ENCODE measurements around the gene COL4A1.

The COL4A1 gene

DNA sequence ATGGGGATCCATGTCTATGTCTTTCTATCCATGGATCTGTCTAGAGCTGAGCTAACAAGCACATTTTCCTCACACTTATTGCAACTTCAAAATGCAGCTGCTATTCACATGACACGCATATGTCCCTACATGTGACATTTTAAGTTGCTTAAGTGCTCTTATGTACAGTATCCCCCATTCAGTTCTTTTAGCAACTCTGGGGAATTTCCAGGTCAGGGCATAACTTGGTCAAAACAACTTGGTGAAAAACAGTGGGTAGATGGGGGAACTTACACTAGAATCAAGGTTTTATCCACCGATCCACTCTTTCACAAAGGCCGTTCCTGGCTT is 73.0 kb downstream of the COL4A1 start:
- Histone ChIP-seq H3K36me3 (ENCODE audit: insufficient read depth) (no peaks in the 10 kb centered on the region), H2AFZ (ENCODE audit: low read depth) (no peak overlapping the region), H3K4me1 (ENCODE audit: low read depth, poor library complexity, severe bottlenecking) (no peaks in the 10 kb centered on the region), H3K4me2 (no peak overlapping the region), H3K27me3 (ENCODE audit: insufficient read depth, low read depth) (no peaks in the 10 kb centered on the region), H3K4me3 (IDR thresholded peaks at IDR 0.05; ENCODE audit: insufficient read depth, low read depth, low read length) (no peak overlapping the region), H3K9ac (no peak overlapping the region), H4K20me1 (ENCODE audit: insufficient read depth) (no peaks in the 10 kb centered on the region), H3K27ac (no peak overlapping the region), H3K79me2 (ENCODE audit: insufficient read depth, low read depth) (no peaks in the 10 kb centered on the region)
- TF ChIP-seq, protein P1, sequence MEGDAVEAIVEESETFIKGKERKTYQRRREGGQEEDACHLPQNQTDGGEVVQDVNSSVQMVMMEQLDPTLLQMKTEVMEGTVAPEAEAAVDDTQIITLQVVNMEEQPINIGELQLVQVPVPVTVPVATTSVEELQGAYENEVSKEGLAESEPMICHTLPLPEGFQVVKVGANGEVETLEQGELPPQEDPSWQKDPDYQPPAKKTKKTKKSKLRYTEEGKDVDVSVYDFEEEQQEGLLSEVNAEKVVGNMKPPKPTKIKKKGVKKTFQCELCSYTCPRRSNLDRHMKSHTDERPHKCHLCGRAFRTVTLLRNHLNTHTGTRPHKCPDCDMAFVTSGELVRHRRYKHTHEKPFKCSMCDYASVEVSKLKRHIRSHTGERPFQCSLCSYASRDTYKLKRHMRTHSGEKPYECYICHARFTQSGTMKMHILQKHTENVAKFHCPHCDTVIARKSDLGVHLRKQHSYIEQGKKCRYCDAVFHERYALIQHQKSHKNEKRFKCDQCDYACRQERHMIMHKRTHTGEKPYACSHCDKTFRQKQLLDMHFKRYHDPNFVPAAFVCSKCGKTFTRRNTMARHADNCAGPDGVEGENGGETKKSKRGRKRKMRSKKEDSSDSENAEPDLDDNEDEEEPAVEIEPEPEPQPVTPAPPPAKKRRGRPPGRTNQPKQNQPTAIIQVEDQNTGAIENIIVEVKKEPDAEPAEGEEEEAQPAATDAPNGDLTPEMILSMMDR (conservative IDR thresholded peaks at IDR 0.05; ENCODE audit: low read depth, low read length) = no peak

DNA sequence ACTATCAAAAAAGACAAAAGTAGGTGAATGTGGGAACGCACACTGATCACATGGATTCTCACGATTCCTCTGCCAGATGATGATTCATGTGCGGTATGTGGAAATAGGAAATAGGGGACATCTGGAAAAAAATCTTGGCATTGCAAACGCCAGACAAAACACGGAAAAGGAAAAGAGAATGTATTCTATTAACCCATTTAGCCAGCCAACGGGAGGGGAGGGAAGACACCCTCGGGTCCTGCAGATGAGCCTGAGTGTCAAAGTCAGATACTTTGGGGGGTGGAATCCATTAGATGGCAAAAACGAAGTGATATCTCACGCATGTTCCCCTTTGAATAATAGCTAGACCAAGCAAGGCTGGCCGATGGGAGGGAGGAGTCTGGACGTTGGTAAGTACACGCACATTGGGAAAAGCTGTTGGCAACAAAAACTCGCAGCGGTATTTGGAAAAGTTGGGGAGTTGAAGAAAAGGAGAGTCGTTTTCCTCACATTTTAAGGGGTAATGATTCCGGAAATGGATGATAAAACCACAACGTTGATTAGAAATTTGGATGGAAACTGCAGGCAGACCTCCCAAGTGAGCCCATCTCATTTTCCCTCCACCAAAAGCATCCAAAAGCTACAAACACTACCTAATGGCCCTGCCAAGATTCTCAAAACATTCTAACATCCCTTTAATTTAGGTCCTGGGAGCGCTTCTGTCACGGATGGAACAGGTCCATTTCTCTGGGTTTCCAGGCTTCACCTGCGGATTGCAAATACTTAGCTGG is 73.6 kb downstream of the COL4A1 start:
- no peak overlapping the region for H3K4me2 ChIP-seq
- TF ChIP-seq, protein P1 (conservative IDR thresholded peaks at IDR 0.05; ENCODE audit: low read depth, low read length) = no peak
- no peaks in the 10 kb centered on the region for H3K36me3 ChIP-seq (ENCODE audit: insufficient read depth)
- H3K4me3 ChIP-seq (IDR thresholded peaks at IDR 0.05; ENCODE audit: insufficient read depth, low read depth, low read length) = no peak overlapping the region
- H4K20me1 ChIP-seq (ENCODE audit: insufficient read depth) = no peaks in the 10 kb centered on the region
- H2AFZ ChIP-seq (ENCODE audit: low read depth) = no peak overlapping the region
- H3K79me2 ChIP-seq (ENCODE audit: insufficient read depth, low read depth) = no peaks in the 10 kb centered on the region
- H3K4me1 ChIP-seq (ENCODE audit: low read depth, poor library complexity, severe bottlenecking) = no peaks in the 10 kb centered on the region
- no peaks in the 10 kb centered on the region for H3K27me3 ChIP-seq (ENCODE audit: insufficient read depth, low read depth)
- no peak overlapping the region for H3K9ac ChIP-seq
- H3K27ac ChIP-seq = no peak overlapping the region

DNA sequence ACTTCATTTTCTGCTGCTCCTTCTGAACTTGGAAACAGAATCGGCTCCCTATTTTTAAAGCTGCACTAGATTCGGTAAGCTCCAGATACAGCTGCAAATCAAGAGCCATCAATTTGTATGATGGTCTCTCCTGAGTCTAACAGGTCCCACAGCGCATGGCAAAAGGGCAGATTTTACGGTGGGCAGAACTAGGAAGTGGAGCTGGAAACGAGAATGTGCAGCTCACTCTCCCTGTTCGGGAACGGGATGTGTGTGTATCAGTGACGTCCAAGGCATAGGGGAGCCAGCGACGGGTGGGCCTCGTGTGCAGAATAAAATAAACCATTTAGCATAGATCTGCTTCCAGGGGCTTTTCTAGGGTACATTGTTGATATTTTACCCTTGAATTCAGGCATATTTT is 74.2 kb downstream of the COL4A1 start:
- Histone ChIP-seq H3K4me2 (no peak overlapping the region), H3K9ac (no peak overlapping the region), H2AFZ (ENCODE audit: low read depth) (no peak overlapping the region), H3K27me3 (ENCODE audit: insufficient read depth, low read depth) (no peaks in the 10 kb centered on the region), H4K20me1 (ENCODE audit: insufficient read depth) (no peaks in the 10 kb centered on the region), H3K36me3 (ENCODE audit: insufficient read depth) (no peaks in the 10 kb centered on the region), H3K4me3 (IDR thresholded peaks at IDR 0.05; ENCODE audit: insufficient read depth, low read depth, low read length) (no peak overlapping the region), H3K79me2 (ENCODE audit: insufficient read depth, low read depth) (no peaks in the 10 kb centered on the region), H3K4me1 (ENCODE audit: low read depth, poor library complexity, severe bottlenecking) (no peaks in the 10 kb centered on the region), H3K27ac (no peak overlapping the region)
- TF ChIP-seq, protein P1 (conservative IDR thresholded peaks at IDR 0.05; ENCODE audit: low read depth, low read length) = no peak

DNA sequence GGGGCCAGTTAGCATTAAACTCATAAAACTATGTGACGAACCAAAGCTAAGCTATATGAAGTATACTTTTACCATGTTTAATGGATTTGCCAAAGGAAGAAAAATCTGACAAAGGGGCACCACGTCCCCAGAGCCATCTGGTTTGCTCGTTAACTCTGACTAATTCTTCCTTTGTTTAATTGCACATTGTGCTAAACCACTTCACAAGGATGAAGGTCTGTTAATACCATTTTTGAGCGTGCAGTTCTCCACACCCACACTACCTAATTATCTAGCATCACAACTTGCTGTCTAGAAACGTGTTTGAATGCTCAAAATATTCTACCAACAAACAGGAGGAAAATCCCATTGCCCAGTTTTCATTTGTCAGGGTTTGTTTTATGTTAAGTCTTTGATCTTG is 74.8 kb downstream of the COL4A1 start:
- H2AFZ ChIP-seq (ENCODE audit: low read depth) = no peak overlapping the region
- H3K9ac ChIP-seq = no peak overlapping the region
- no peaks in the 10 kb centered on the region for H3K27me3 ChIP-seq (ENCODE audit: insufficient read depth, low read depth)
- no peak overlapping the region for H3K4me2 ChIP-seq
- TF ChIP-seq, protein P1 (conservative IDR thresholded peaks at IDR 0.05; ENCODE audit: low read depth, low read length) = no peak
- H3K27ac ChIP-seq = no peak overlapping the region
- H4K20me1 ChIP-seq (ENCODE audit: insufficient read depth) = no peaks in the 10 kb centered on the region
- H3K36me3 ChIP-seq (ENCODE audit: insufficient read depth) = no peaks in the 10 kb centered on the region
- H3K4me3 ChIP-seq (IDR thresholded peaks at IDR 0.05; ENCODE audit: insufficient read depth, low read depth, low read length) = no peak overlapping the region
- no peaks in the 10 kb centered on the region for H3K79me2 ChIP-seq (ENCODE audit: insufficient read depth, low read depth)
- H3K4me1 ChIP-seq (ENCODE audit: low read depth, poor library complexity, severe bottlenecking) = no peaks in the 10 kb centered on the region
